Hepatocyte (in vitro differentiated cells): ENCODE data around the gene KDM4C. TPM values are rescaled to one million over a fixed set of nuclear protein-coding genes. Genes with fewer than 3 reads are reported as not detected.

Experiments
- DNase-seq: peaks from one replicate; pipeline ENCODE4 v3.0.0-alpha.2; 2016; ENCODE audit warnings: low spot score
- H2AFZ ChIP-seq: fragments of 200-600 bp; sonication (generic); 2 replicates; pipeline ENCODE4 v1.6.0; 2016; ENCODE audit warnings: antibody characterized with exemption, mild to moderate bottlenecking
- H3K27ac ChIP-seq: fragments of 200-600 bp; sonication (generic); 2 replicates; pipeline ENCODE4 v1.5.1; 2016; ENCODE audit warnings: mild to moderate bottlenecking
- H3K27me3 ChIP-seq: fragments of 200-600 bp; sonication (generic); 2 replicates; pipeline ENCODE4 v1.6.1; 2016
- H3K36me3 ChIP-seq: fragments of 200-600 bp; sonication (generic); replicated peaks from 2 replicates; pipeline ENCODE4 v1.5.1; 2016; ENCODE audit warnings: low read depth; ENCODE audit not compliant: insufficient read depth
- H3K4me1 ChIP-seq: fragments of 200-600 bp; sonication (generic); 2 replicates; pipeline ENCODE4 v1.5.1; 2016; ENCODE audit warnings: mild to moderate bottlenecking, moderate library complexity; ENCODE audit not compliant: insufficient read depth
- H3K4me2 ChIP-seq: fragments of 200-600 bp; sonication (generic); 2 replicates; pipeline ENCODE4 v1.6.0; 2016
- H3K4me3 ChIP-seq: fragments of 200-600 bp; sonication (generic); 2 replicates; pipeline ENCODE4 v1.5.1; 2016; ENCODE audit warnings: mild to moderate bottlenecking
- H3K79me2 ChIP-seq: fragments of 200-600 bp; sonication (generic); 2 replicates; pipeline ENCODE4 v1.6.0; 2017; ENCODE audit warnings: mild to moderate bottlenecking
- H3K9me2 ChIP-seq: fragments of 200-600 bp; sonication (generic); replicated peaks from 2 replicates; pipeline ENCODE4 v1.6.0; 2017; ENCODE audit warnings: mild to moderate bottlenecking; ENCODE audit not compliant: insufficient read depth
- H3K9me3 ChIP-seq: fragments of 200-600 bp; sonication (generic); 2 replicates; pipeline ENCODE4 v1.5.1; 2016; ENCODE audit warnings: low read depth, mild to moderate bottlenecking
- H4K20me1 ChIP-seq: fragments of 200-600 bp; sonication (generic); 2 replicates; pipeline ENCODE4 v1.6.0; 2016; ENCODE audit warnings: mild to moderate bottlenecking; ENCODE audit not compliant: insufficient read depth, poor library complexity, severe bottlenecking
- CTCF ChIP-seq: fragments of 200-600 bp; sonication (generic); IDR thresholded peaks from 2 replicates; pipeline ENCODE4 v1.5.1; 2016; ENCODE audit warnings: antibody characterized with exemption, mild to moderate bottlenecking; ENCODE audit not compliant: poor library complexity
- EZH2 ChIP-seq: fragments of 200-600 bp; sonication (generic); IDR thresholded peaks from 2 replicates; pipeline ENCODE4 v1.6.1; 2016; ENCODE audit warnings: antibody characterized with exemption, mild to moderate bottlenecking, borderline replicate concordance
- EZH2phosphoT487 ChIP-seq: fragments of 200-600 bp; sonication (generic); IDR thresholded peaks from one replicate; pipeline ENCODE4 v1.6.1; 2018; ENCODE audit warnings: antibody characterized with exemption, mild to moderate bottlenecking, low read depth, moderate library complexity; ENCODE audit not compliant: unreplicated experiment, severe bottlenecking
- WGBS: methylation state at CpG from one replicate; pipeline ENCODE4 v1.1.6; 2016; ENCODE audit warnings: low lambda C conversion rate; ENCODE audit errors: missing lambda C conversion rate; 5-methylcytosine and 5-hydroxymethylcytosine counted together
- polyA plus RNA-seq: library from polyadenylated mRNA; unstranded; fragments of >200 nt; fragmentation: Nextera tagmentation; extraction: Ambion mirVana; gene quantifications from 2 replicates; pipeline ENCODE4 v1.2.1, GENCODE V29; 2016
- total RNA-seq: library from RNA; depleted of rRNA; stranded (reverse); fragments of >200 nt; gene quantifications from 2 replicates; pipeline ENCODE4 v1.2.3, GENCODE V29; 2014

The KDM4C gene
- total and polyA plus RNA-seq, 2 experiments from 2014 or later = 16.1 to 28.7 TPM

DNA sequence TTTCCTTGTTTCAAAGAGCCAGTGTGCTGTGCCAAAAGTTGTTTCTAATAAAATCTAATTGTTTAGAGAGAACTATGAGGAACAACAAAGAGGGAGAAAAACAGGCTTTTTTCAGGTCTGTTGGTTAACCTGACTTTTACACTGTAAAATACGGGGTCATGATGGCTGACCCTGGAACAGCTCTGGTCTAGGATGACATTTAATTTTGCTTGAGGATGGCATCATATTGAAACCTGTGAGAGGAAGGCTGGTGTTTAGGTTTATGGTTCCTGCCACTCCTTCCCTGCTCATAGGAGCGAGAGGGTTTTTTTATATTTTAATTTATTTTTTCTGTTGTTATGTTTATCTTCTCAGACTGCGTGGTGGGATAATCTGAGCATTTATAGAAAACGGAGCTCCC is 327.6 kb downstream of the KDM4C start:
- no peak for DNase-seq
- 71% methylated on average over 4 of the region's 4 CpGs for WGBS
- H3K4me3 ChIP-seq = no peak overlapping the region

GRCh38 chr9:7086389-7086788 is 328.6 kb downstream of the KDM4C start:
- no peak for DNase-seq
- H3K4me3 ChIP-seq = no peak overlapping the region
- no peaks in the 10 kb centered on the region for H3K9me2 ChIP-seq
- no peaks in the 10 kb centered on the region for H3K9me3 ChIP-seq
- H4K20me1 ChIP-seq = no peaks in the 10 kb centered on the region
- no peak overlapping the region for H3K4me2 ChIP-seq
- H3K27me3 ChIP-seq = no peaks in the 10 kb centered on the region
- WGBS = 69% methylated on average over 3 of the region's 3 CpGs
- H3K4me1 ChIP-seq = no peaks in the 10 kb centered on the region
- no peak overlapping the region for H2AFZ ChIP-seq
- H3K36me3 ChIP-seq = no peaks in the 10 kb centered on the region
- no peak for TF ChIP-seq EZH2
- TF ChIP-seq CTCF = no peak
- TF ChIP-seq EZH2phosphoT487 = no peak
- H3K79me2 ChIP-seq = no peaks in the 10 kb centered on the region
- H3K27ac ChIP-seq = no peak overlapping the region

More for the DNA sequence above, 327.6 kb downstream of the KDM4C start:
- no peak for TF ChIP-seq EZH2
- no peak for TF ChIP-seq CTCF
- no peak for TF ChIP-seq EZH2phosphoT487
- H3K4me2 ChIP-seq = no peak overlapping the region
- no peaks in the 10 kb centered on the region for H3K36me3 ChIP-seq
- H3K79me2 ChIP-seq = no peaks in the 10 kb centered on the region
- no peaks in the 10 kb centered on the region for H3K27me3 ChIP-seq
- H4K20me1 ChIP-seq = no peaks in the 10 kb centered on the region
- no peak overlapping the region for H2AFZ ChIP-seq
- H3K4me1 ChIP-seq = no peaks in the 10 kb centered on the region
- no peaks in the 10 kb centered on the region for H3K9me2 ChIP-seq
- H3K9me3 ChIP-seq = no peaks in the 10 kb centered on the region
- no peak overlapping the region for H3K27ac ChIP-seq

DNA sequence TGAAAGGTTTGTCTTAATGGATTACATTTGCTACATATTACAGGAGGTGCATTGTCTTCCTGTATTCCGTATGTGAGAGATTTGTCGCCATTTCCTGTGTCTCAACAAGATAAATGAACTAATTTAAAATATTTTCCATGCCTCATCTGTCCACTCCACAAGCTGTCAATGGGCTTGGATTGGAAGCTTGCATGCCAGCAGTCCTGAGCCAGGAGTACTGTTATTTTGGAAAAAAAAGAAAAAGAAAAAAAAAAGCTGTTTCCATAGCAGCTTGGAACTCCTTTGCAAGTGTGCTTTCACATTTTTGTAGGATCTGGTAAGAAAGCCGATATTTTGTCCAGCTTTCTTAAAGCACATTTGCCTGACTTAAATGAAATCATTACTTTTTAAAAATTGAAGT is 330.8 kb downstream of the KDM4C start:
- no peaks in the 10 kb centered on the region for H3K4me1 ChIP-seq
- no peaks in the 10 kb centered on the region for H3K36me3 ChIP-seq
- H3K9me2 ChIP-seq = no peaks in the 10 kb centered on the region
- no peak overlapping the region for H2AFZ ChIP-seq
- no peak overlapping the region for H3K27ac ChIP-seq
- H3K79me2 ChIP-seq = no peaks in the 10 kb centered on the region
- H3K4me2 ChIP-seq = no peak overlapping the region
- TF ChIP-seq CTCF = no peak
- no peak for TF ChIP-seq EZH2phosphoT487
- no peak for TF ChIP-seq EZH2
- no peaks in the 10 kb centered on the region for H3K9me3 ChIP-seq
- H3K4me3 ChIP-seq = no peak overlapping the region
- no peak for DNase-seq
- no peaks in the 10 kb centered on the region for H4K20me1 ChIP-seq
- H3K27me3 ChIP-seq = no peaks in the 10 kb centered on the region
- 94% methylated on average over 3 of the region's 3 CpGs for WGBS
